ENCODE results near the gene NAGS. TPM values are rescaled to one million over a fixed set of nuclear protein-coding genes. Genes with fewer than 3 reads are reported as not detected.

The NAGS gene
- total and polyA plus RNA-seq, 2 experiments from 2014 or later = 4.2 to 7.2 TPM

- TF ChIP-seq ZNF462 (CRISPR knock-in tag; IDR thresholded peaks at IDR 0.05) = no peak
- no peak for TF ChIP-seq CREB1 (CRISPR knock-in tag; IDR thresholded peaks at IDR 0.05; ENCODE audit: low read depth)
- no peak for TF ChIP-seq ETS1 (IDR thresholded peaks at IDR 0.05)
- TF ChIP-seq POLR2AphosphoS5 (IDR thresholded peaks at IDR 0.05; ENCODE audit: low read depth) = no peak
- no peak for TF ChIP-seq EZH2phosphoT487 (IDR thresholded peaks at IDR 0.05; ENCODE audit: unreplicated experiment)
- TF ChIP-seq JUNB (IDR thresholded peaks at IDR 0.05; ENCODE audit: unreplicated experiment) = no peak
Measured at GRCh38 chr17:43999024-43999423, 5.4 kb upstream of the NAGS start (continued).

- ATAC-seq (no peak), DNase-seq (ENCODE audit: low spot score) (no peak)
- no peaks in the 10 kb centered on the region for H3F3A ChIP-seq (replicated peaks; ENCODE audit: low read depth)
- no peak overlapping the region for H3K27ac Mint-ChIP-seq
- no peaks in the 10 kb centered on the region for H3K9me3 Mint-ChIP-seq
- no peaks in the 10 kb centered on the region for H3K36me3 ChIP-seq (ENCODE audit: insufficient read depth)
- no peaks in the 10 kb centered on the region for H3K79me2 ChIP-seq (replicated peaks; ENCODE audit: insufficient read depth)
- H3K36me3 Mint-ChIP-seq (ENCODE audit: low read depth) = no peaks in the 10 kb centered on the region
- no peak overlapping the region for H2AFZ ChIP-seq
- H3K27ac ChIP-seq (ENCODE audit: low read depth) = no peak overlapping the region
- no peaks in the 10 kb centered on the region for H4K20me1 ChIP-seq (replicated peaks; ENCODE audit: insufficient read depth)
- H3K4me3 ChIP-seq = no peak overlapping the region
- peaks cover 22% of the 10 kb centered on the region for H3K27me3 Mint-ChIP-seq (ENCODE audit: insufficient read depth, low read depth, poor library complexity)
- no peak overlapping the region for H3K4me3 Mint-ChIP-seq
- H3K27me3 ChIP-seq (ENCODE audit: insufficient read depth) = peaks cover 27% of the 10 kb centered on the region
- H3K4me1 Mint-ChIP-seq = no peaks in the 10 kb centered on the region; the same call in 2 of the 3 replicates
- H3K4me2 ChIP-seq = no peak overlapping the region
- H3K4me1 ChIP-seq (ENCODE audit: insufficient read depth) = peaks cover 4% of the 10 kb centered on the region
- H3K9me2 ChIP-seq (ENCODE audit: insufficient read depth) = no peaks in the 10 kb centered on the region
- no peak for TF ChIP-seq EZH2 (IDR thresholded peaks at IDR 0.05; ENCODE audit: low read depth, unreplicated experiment)
- TF ChIP-seq REST (IDR thresholded peaks at IDR 0.05; ENCODE audit: unreplicated experiment) = no peak
- no peak for TF ChIP-seq ZNF331 (CRISPR knock-in tag; IDR thresholded peaks at IDR 0.05; ENCODE audit: low read depth)
- TF ChIP-seq CREB1 (CRISPR knock-in tag; IDR thresholded peaks at IDR 0.05; ENCODE audit: low read depth) = no peak
- TF ChIP-seq JUNB (IDR thresholded peaks at IDR 0.05; ENCODE audit: unreplicated experiment) = no peak
- no peak for TF ChIP-seq POLR2AphosphoS5 (IDR thresholded peaks at IDR 0.05; ENCODE audit: low read depth)
- no peak for TF ChIP-seq ZNF114 (CRISPR knock-in tag; IDR thresholded peaks at IDR 0.05)
- TF ChIP-seq ETS1 (IDR thresholded peaks at IDR 0.05) = no peak
- no peak for TF ChIP-seq NANOG (IDR thresholded peaks at IDR 0.05; ENCODE audit: borderline replicate concordance)
- no peak for TF ChIP-seq EZH2phosphoT487 (IDR thresholded peaks at IDR 0.05; ENCODE audit: unreplicated experiment)
Measured at GRCh38 chr17:44000141-44000860, 4.1 kb upstream of the NAGS start.
